ENCODE results near the gene HK2.
A peak's percentile ranks its signal among the peaks of the same experiment; 100 is the strongest.

Gene HK2

GRCh38 chr2:74860079-74860478 lies 26.2 kb downstream of the HK2 start:
- DNase-seq (no peak), ATAC-seq (no peak)
- Mint-ChIP-seq H3K4me3 (no peak overlapping the region), H3K4me1 (peaks cover 8% of the 10 kb centered on the region), H3K27me3 (no peaks in the 10 kb centered on the region), H3K27ac (no peak overlapping the region), H3K9me3 (no peaks in the 10 kb centered on the region), H3K36me3 (ENCODE audit: low read depth) (peaks cover 42% of the 10 kb centered on the region)

- H3K4me3 Mint-ChIP-seq = no peak overlapping the region
- H3K4me1 Mint-ChIP-seq = peaks cover 8% of the 10 kb centered on the region
- peaks cover 38% of the 10 kb centered on the region for H3K36me3 Mint-ChIP-seq (ENCODE audit: low read depth)
- no peaks in the 10 kb centered on the region for H3K9me3 Mint-ChIP-seq
- no peaks in the 10 kb centered on the region for H3K27me3 Mint-ChIP-seq
- ATAC-seq = no peak
- DNase-seq = no peak
- H3K27ac Mint-ChIP-seq = no peak overlapping the region
These were observed 26.6 kb downstream of the HK2 start for GRCh38 chr2:74860521-74860920.

GRCh38 chr2:74861531-74861930 lies 27.6 kb downstream of the HK2 start:
- no peaks in the 10 kb centered on the region for H3K9me3 Mint-ChIP-seq
- peaks cover 33% of the 10 kb centered on the region for H3K36me3 Mint-ChIP-seq (ENCODE audit: low read depth)
- no peak overlapping the region for H3K27ac Mint-ChIP-seq
- H3K27me3 Mint-ChIP-seq = no peaks in the 10 kb centered on the region
- peaks cover 8% of the 10 kb centered on the region for H3K4me1 Mint-ChIP-seq
- no peak overlapping the region for H3K4me3 Mint-ChIP-seq
- ATAC-seq (no peak), DNase-seq (no peak)

- no peak overlapping the region for H3K4me3 Mint-ChIP-seq
- H3K27ac Mint-ChIP-seq = no peak overlapping the region
- no peaks in the 10 kb centered on the region for H3K27me3 Mint-ChIP-seq
- ATAC-seq (no peak), DNase-seq (no peak)
- H3K9me3 Mint-ChIP-seq = no peaks in the 10 kb centered on the region
- H3K36me3 Mint-ChIP-seq (ENCODE audit: low read depth) = peaks cover 34% of the 10 kb centered on the region
- peaks cover 8% of the 10 kb centered on the region for H3K4me1 Mint-ChIP-seq
These were observed 28.4 kb downstream of the HK2 start for GRCh38 chr2:74862020-74862964.

- no peak for ATAC-seq
- peaks cover 44% of the 10 kb centered on the region for H3K36me3 Mint-ChIP-seq (ENCODE audit: low read depth)
- no peaks in the 10 kb centered on the region for H3K9me3 Mint-ChIP-seq
- no peak overlapping the region for H3K4me3 Mint-ChIP-seq
- no peaks in the 10 kb centered on the region for H3K27me3 Mint-ChIP-seq
- H3K4me1 Mint-ChIP-seq = peaks cover 6% of the 10 kb centered on the region
- no peak overlapping the region for H3K27ac Mint-ChIP-seq
- DNase-seq = no peak
These were observed 29.9 kb downstream of the HK2 start for GRCh38 chr2:74863802-74864248.

- ATAC-seq = no peak
- H3K27ac Mint-ChIP-seq = no peak overlapping the region
- no peaks in the 10 kb centered on the region for H3K27me3 Mint-ChIP-seq
- H3K36me3 Mint-ChIP-seq (ENCODE audit: low read depth) = peaks cover 44% of the 10 kb centered on the region
- H3K9me3 Mint-ChIP-seq = no peaks in the 10 kb centered on the region
- DNase-seq = no peak
- H3K4me1 Mint-ChIP-seq = peaks cover 6% of the 10 kb centered on the region
- H3K4me3 Mint-ChIP-seq = no peak overlapping the region
These were observed 31.1 kb downstream of the HK2 start for GRCh38 chr2:74864728-74865722.

- Mint-ChIP-seq H3K27ac (no peak overlapping the region), H3K27me3 (no peaks in the 10 kb centered on the region), H3K36me3 (ENCODE audit: low read depth) (peaks cover 39% of the 10 kb centered on the region), H3K4me1 (peaks cover 6% of the 10 kb centered on the region), H3K9me3 (no peaks in the 10 kb centered on the region), H3K4me3 (no peak overlapping the region)
- ATAC-seq (no peak), DNase-seq (no peak)
These were observed 32.1 kb downstream of the HK2 start for GRCh38 chr2:74865770-74866674.

GRCh38 chr2:74867841-74868658 lies 34.1 kb downstream of the HK2 start:
- H3K27ac Mint-ChIP-seq = no peak overlapping the region
- no peak overlapping the region for H3K4me3 Mint-ChIP-seq
- peaks cover 47% of the 10 kb centered on the region for H3K36me3 Mint-ChIP-seq (ENCODE audit: low read depth)
- ATAC-seq (no peak), DNase-seq (no peak)
- H3K4me1 Mint-ChIP-seq = no peaks in the 10 kb centered on the region
- no peaks in the 10 kb centered on the region for H3K27me3 Mint-ChIP-seq
- no peaks in the 10 kb centered on the region for H3K9me3 Mint-ChIP-seq

- Mint-ChIP-seq H3K4me3 (no peak overlapping the region), H3K36me3 (ENCODE audit: low read depth) (peaks cover 59% of the 10 kb centered on the region), H3K4me1 (no peaks in the 10 kb centered on the region), H3K27ac (no peak overlapping the region), H3K9me3 (no peaks in the 10 kb centered on the region), H3K27me3 (no peaks in the 10 kb centered on the region)
- ATAC-seq (no peak), DNase-seq (no peak)
These were observed 35.6 kb downstream of the HK2 start for GRCh38 chr2:74869517-74869916.

- Mint-ChIP-seq H3K27me3 (no peaks in the 10 kb centered on the region), H3K4me3 (no peak overlapping the region), H3K27ac (no peak overlapping the region), H3K36me3 (ENCODE audit: low read depth) (peaks cover 67% of the 10 kb centered on the region), H3K9me3 (no peaks in the 10 kb centered on the region), H3K4me1 (no peaks in the 10 kb centered on the region)
- DNase-seq = no peak
- no peak for ATAC-seq
These were observed 37.0 kb downstream of the HK2 start for GRCh38 chr2:74870951-74871350.

GRCh38 chr2:74871414-74871813 lies 37.5 kb downstream of the HK2 start:
- ATAC-seq (no peak), DNase-seq (no peak)
- H3K27me3 Mint-ChIP-seq = no peaks in the 10 kb centered on the region
- peaks cover 68% of the 10 kb centered on the region for H3K36me3 Mint-ChIP-seq (ENCODE audit: low read depth)
- H3K9me3 Mint-ChIP-seq = no peaks in the 10 kb centered on the region
- H3K4me1 Mint-ChIP-seq = no peaks in the 10 kb centered on the region
- no peak overlapping the region for H3K4me3 Mint-ChIP-seq
- H3K27ac Mint-ChIP-seq = no peak overlapping the region

- no peak overlapping the region for H3K4me3 Mint-ChIP-seq
- H3K36me3 Mint-ChIP-seq (ENCODE audit: low read depth) = peaks cover 67% of the 10 kb centered on the region
- DNase-seq (no peak), ATAC-seq (no peak)
- H3K27me3 Mint-ChIP-seq = no peaks in the 10 kb centered on the region
- H3K27ac Mint-ChIP-seq = no peak overlapping the region
- no peaks in the 10 kb centered on the region for H3K4me1 Mint-ChIP-seq
- no peaks in the 10 kb centered on the region for H3K9me3 Mint-ChIP-seq
These were observed 38.5 kb downstream of the HK2 start for GRCh38 chr2:74872389-74872836.

- no peak for DNase-seq
- Mint-ChIP-seq H3K36me3 (ENCODE audit: low read depth) (peaks cover 68% of the 10 kb centered on the region), H3K9me3 (no peaks in the 10 kb centered on the region), H3K4me3 (no peak overlapping the region), H3K27ac (peak overlapping the region; percentile 17), H3K27me3 (no peaks in the 10 kb centered on the region), H3K4me1 (no peaks in the 10 kb centered on the region)
- no peak for ATAC-seq
These were observed 39.2 kb downstream of the HK2 start for GRCh38 chr2:74873012-74873665.
